NCI-H2196 treated with DMSO at 0.1 percent for 48 hours (cell line): ENCODE data around the gene EPC1.

Experiments used
- DNase-seq: peaks from one replicate; lab custom pipeline; 2025; ENCODE audit not compliant: unreplicated experiment; lab: John Stamatoyannopoulos, UW

EPC1 gene

GRCh38 chr10:32340596-32341180 is 6.3 kb downstream of the EPC1 start:
- no peak for DNase-seq

- DNase-seq: no peak
Measured at GRCh38 chr10:32338262-32338661, 8.7 kb downstream of the EPC1 start.

GRCh38 chr10:32337350-32337749 is 9.6 kb downstream of the EPC1 start:
- DNase-seq: no peak

GRCh38 chr10:32333849-32334248 is 13.1 kb downstream of the EPC1 start:
- no peak for DNase-seq

- no peak for DNase-seq
Measured at GRCh38 chr10:32332299-32332750, 14.6 kb downstream of the EPC1 start.

GRCh38 chr10:32331606-32332005 is 15.4 kb downstream of the EPC1 start:
- no peak for DNase-seq

- no peak for DNase-seq
Measured at GRCh38 chr10:32330214-32330613, 16.7 kb downstream of the EPC1 start.

- no peak for DNase-seq
Measured at GRCh38 chr10:32329061-32329460, 17.9 kb downstream of the EPC1 start.

GRCh38 chr10:32328499-32328898 is 18.5 kb downstream of the EPC1 start:
- no peak for DNase-seq

- DNase-seq: no peak
Measured at GRCh38 chr10:32327364-32327691, 19.6 kb downstream of the EPC1 start.

- no peak for DNase-seq
Measured at GRCh38 chr10:32326680-32327363, 20.1 kb downstream of the EPC1 start.

GRCh38 chr10:32326119-32326518 is 20.8 kb downstream of the EPC1 start:
- DNase-seq: no peak

GRCh38 chr10:32323051-32323450 is 23.9 kb downstream of the EPC1 start:
- DNase-seq: no peak

- DNase-seq: no peak
Measured at GRCh38 chr10:32321016-32321631, 25.8 kb downstream of the EPC1 start.

GRCh38 chr10:32318476-32318896 is 28.5 kb downstream of the EPC1 start:
- no peak for DNase-seq

GRCh38 chr10:32317795-32318357 is 29.1 kb downstream of the EPC1 start:
- no peak for DNase-seq

- no peak for DNase-seq
Measured at GRCh38 chr10:32315424-32315823, 31.5 kb downstream of the EPC1 start.

GRCh38 chr10:32314588-32314987 is 32.4 kb downstream of the EPC1 start:
- no peak for DNase-seq

GRCh38 chr10:32308027-32308603 is 38.8 kb downstream of the EPC1 start:
- no peak for DNase-seq

GRCh38 chr10:32307609-32308008 is 39.3 kb downstream of the EPC1 start:
- no peak for DNase-seq

- DNase-seq: no peak
Measured at GRCh38 chr10:32299354-32299980, 47.5 kb downstream of the EPC1 start.
